ENCODE results near the gene PPP1R12B. TPM values are rescaled to one million over a fixed set of nuclear protein-coding genes. Genes with fewer than 3 reads are reported as not detected.
"Not testable (repeated sequence)": the region's sequence is repeated elsewhere in the genome, so short reads cannot be mapped to it uniquely, and the experiment has no call there.

Gene PPP1R12B
- total RNA-seq, 4 donors from 2014 or later = 20.6 to 120 (median 36.9) TPM

DNA sequence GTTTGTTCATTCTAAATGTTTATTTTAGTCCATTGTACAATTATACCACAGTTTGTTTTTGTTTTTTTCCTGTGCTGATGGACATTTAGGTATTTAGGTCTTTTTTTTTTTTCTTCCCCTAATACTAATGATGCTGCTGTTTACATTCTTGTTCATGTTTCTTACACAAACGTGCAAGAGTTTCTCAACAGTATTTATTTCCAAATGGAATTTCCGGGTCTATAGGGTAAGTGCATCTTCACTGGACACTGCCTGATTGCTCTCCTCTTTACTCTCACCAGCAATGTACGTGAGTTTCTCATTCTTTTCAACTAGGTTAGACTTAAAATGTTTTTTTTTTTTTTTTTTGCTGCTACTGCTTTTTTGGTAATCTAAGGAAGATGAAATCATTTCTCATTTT is 122.7 kb downstream of the PPP1R12B start:
- Histone ChIP-seq H3K4me3 (no peak overlapping the region), H3K36me3 (no peaks in the 10 kb centered on the region), H3K9me3 (no peaks in the 10 kb centered on the region), H3K27me3 (no peaks in the 10 kb centered on the region), H3K27ac (no peak overlapping the region), H3K4me1 (peaks cover 0 to 5% (median 0%) of the 10 kb centered on the region in 3 donors)
- no peak for DNase-seq
- TF ChIP-seq CTCF (IDR thresholded peaks at IDR 0.05) (no peak), POLR2A (IDR thresholded peaks at IDR 0.05) (no peak)
- WGBS, 2 donors = 86 to 89% methylated on average over 3 of the region's 3 CpGs
- intact Hi-C loops (cut with DNase I) = no loop called here

DNA sequence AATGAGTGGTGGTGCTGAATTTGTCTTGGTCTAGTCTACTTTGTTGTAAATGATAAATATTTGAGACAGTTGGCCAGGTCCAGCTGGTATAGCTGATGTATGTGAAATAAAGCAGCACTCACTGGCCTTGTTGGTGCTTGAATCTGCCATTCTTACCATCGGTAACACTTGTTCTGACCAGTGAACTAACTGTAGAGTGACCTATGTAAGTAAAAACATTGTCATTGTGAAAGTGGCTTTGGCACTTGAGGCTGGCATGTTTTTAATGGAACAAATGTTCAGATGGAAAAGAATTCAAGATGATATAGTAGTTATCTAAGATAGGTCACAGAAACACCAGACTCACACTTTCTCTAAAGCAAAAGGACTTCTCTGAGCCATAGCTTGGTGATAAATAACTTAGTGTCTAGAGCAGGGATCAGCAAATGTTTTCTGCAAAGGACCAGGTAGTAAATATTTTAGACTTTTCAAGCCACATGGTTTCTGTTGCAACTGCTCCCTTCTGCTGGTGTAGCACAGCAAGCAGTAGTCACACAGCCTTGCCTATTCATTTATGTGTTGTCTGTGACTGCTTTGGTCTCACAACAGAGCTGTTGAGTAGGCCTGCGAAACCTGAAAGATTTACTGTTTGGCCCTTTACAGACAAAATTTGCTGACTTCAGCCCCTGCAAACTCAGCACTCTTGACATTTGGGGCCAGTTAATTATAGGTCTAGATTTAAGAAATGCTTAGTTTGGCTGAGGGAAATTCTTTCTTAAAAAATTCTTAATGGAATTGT is 124.0 kb downstream of the PPP1R12B start:
- H3K9me3 ChIP-seq; H3K36me3 ChIP-seq; H3K4me1 ChIP-seq; H3K27me3 ChIP-seq; intact Hi-C loops (cut with DNase I); H3K4me3 ChIP-seq; DNase-seq; H3K27ac ChIP-seq: not testable (repeated sequence)
- 42 to 65% methylated on average over 2 of the region's 2 CpGs for WGBS, 2 donors

- H3K27ac ChIP-seq; intact Hi-C loops (cut with DNase I): not testable (repeated sequence)
These were observed 125.0 kb downstream of the PPP1R12B start for GRCh38 chr1:202473266-202474045.

GRCh38 chr1:202479661-202480060 is 131.2 kb downstream of the PPP1R12B start:
- peaks cover 0 to 12% (median 7%) of the 10 kb centered on the region in 3 donors for H3K4me1 ChIP-seq
- intact Hi-C loops (cut with DNase I); H3K27me3 ChIP-seq; H3K36me3 ChIP-seq; DNase-seq; H3K4me3 ChIP-seq; H3K27ac ChIP-seq; H3K9me3 ChIP-seq: not testable (repeated sequence)

More at GRCh38 chr1:202473266-202474045, 125.0 kb downstream of the PPP1R12B start:
- H3K9me3 ChIP-seq, H3K4me1 ChIP-seq, H3K4me3 ChIP-seq, DNase-seq, H3K27me3 ChIP-seq, H3K36me3 ChIP-seq: not testable (repeated sequence)
- WGBS, 2 donors = 67 to 90% methylated on average over 4 of the region's 6 CpGs

DNA sequence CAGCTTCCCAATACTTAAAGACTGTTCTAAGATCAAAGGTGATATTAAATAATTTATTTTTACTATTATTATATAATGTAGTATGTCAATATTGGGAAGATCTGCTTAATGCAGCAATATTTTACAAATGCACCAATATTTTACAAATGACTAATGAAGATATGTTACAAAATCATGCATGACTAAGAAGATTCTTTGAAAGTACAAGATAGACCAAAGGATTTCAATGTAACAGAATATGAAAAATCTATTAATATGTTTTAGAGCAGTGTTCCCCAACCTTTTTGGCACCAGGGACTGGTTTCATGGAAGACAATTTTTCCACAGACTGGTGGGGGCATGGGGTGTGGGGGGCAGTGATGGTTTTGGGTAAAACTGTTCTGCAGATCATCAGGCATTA is 132.1 kb downstream of the PPP1R12B start:
- H3K36me3 ChIP-seq; H3K27ac ChIP-seq; DNase-seq; H3K4me3 ChIP-seq; intact Hi-C loops (cut with DNase I); H3K27me3 ChIP-seq; H3K9me3 ChIP-seq: not testable (repeated sequence)
- peaks cover 3 to 12% (median 7%) of the 10 kb centered on the region in 3 donors for H3K4me1 ChIP-seq

GRCh38 chr1:202483362-202483761 is 134.9 kb downstream of the PPP1R12B start:
- WGBS, 2 donors = 28 to 50% methylated on average over 2 of the region's 2 CpGs
- H3K36me3 ChIP-seq; H3K9me3 ChIP-seq; H3K4me3 ChIP-seq; H3K27me3 ChIP-seq; intact Hi-C loops (cut with DNase I); DNase-seq: not testable (repeated sequence)
- H3K27ac ChIP-seq = peak overlapping the region; percentile 7 to 54 (median 38)
- peaks cover 3 to 12% (median 7%) of the 10 kb centered on the region in 3 donors for H3K4me1 ChIP-seq

GRCh38 chr1:202484032-202484431 is 135.5 kb downstream of the PPP1R12B start:
- DNase-seq; H3K9me3 ChIP-seq; intact Hi-C loops (cut with DNase I); H3K27me3 ChIP-seq; H3K4me3 ChIP-seq; H3K36me3 ChIP-seq: not testable (repeated sequence)
- H3K27ac ChIP-seq = peak overlapping the region in 2 of 4 donors; percentile 47 to 54
- H3K4me1 ChIP-seq = peaks cover 3 to 12% (median 7%) of the 10 kb centered on the region in 3 donors
- WGBS, 2 donors = 62 to 69% methylated on average over 2 of the region's 2 CpGs

DNA sequence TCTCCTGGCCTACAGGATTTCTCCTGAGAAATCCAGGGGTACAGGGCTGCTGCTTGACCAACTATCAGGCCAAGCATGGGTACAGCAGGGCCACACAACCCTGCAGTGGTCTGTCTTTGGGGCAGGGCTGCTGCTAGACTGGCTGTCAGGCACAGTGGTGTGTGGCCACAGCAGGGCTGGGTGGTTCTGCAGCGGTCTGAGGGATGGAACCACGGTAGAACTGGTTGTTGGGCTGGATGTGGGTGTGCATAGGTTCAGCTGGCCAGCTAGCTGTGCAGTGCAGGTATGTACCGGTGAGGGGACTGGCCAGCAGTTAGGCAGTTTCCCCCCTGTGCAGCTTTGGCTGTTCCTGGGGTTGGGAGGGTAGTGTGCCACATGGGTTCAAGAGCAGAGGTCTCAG is 136.3 kb downstream of the PPP1R12B start:
- Histone ChIP-seq H3K36me3 (peaks cover 0 to 11% (median 0%) of the 10 kb centered on the region in 3 donors), H3K4me1 (peaks cover 3 to 12% (median 7%) of the 10 kb centered on the region in 3 donors)
- intact Hi-C loops (cut with DNase I); H3K27ac ChIP-seq; H3K9me3 ChIP-seq; H3K4me3 ChIP-seq; H3K27me3 ChIP-seq; DNase-seq: not testable (repeated sequence)
- WGBS, 2 donors = no CpG with 5 or more reads among the region's 3 CpGs

- H3K27ac ChIP-seq; H3K4me3 ChIP-seq; H3K27me3 ChIP-seq; intact Hi-C loops (cut with DNase I); H3K4me1 ChIP-seq; H3K9me3 ChIP-seq; DNase-seq: not testable (repeated sequence)
- H3K36me3 ChIP-seq = peaks cover 0 to 25% (median 0%) of the 10 kb centered on the region in 3 donors
- WGBS, 2 donors = 75 to 76% methylated on average over 6 of the region's 6 CpGs
These were observed 139.7 kb downstream of the PPP1R12B start for GRCh38 chr1:202488178-202488649.

DNA sequence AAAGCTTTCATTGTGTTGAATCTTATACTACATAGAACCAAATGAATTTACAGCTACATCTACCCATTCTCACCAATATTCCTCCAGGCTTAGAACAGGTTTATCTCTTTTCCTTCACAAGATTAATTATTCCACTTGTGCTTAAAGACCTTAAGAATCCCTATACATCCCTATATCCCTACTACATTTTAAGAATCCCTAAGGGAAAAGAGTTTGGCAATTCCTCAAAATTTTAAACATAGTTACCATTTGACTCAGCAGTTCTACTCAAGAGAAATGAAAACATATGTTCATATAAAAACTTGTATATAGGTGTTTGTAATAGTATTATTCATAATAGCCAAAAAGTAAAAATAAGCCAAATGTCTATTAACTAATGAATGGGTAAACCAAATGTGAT is 140.6 kb downstream of the PPP1R12B start:
- H3K4me1 ChIP-seq; H3K27me3 ChIP-seq; H3K9me3 ChIP-seq; intact Hi-C loops (cut with DNase I); DNase-seq; H3K4me3 ChIP-seq; H3K27ac ChIP-seq: not testable (repeated sequence)
- H3K36me3 ChIP-seq = peaks cover 0 to 34% (median 0%) of the 10 kb centered on the region in 3 donors

DNA sequence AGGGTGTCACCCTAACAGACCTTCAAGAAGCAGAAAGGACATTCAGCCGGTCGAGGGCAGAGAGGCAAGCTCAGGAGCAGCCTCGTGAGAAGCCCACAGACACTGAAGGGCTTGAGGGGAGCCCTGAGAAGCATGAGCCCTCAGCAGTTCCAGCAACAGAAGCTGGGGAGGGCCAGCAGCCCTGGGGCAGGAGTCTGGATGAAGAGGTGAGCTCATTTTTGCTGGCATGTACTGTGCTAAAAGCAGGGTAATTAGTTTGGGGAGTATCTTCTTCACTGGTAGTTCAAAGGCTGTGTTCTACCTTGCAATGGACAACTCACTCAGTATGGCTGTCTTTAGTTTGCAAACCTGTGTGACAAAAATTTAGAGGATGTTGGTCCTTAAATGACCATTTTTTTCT is 144.6 kb downstream of the PPP1R12B start:
- not testable (repeated sequence) for H3K9me3 ChIP-seq, H3K4me1 ChIP-seq, H3K27me3 ChIP-seq, DNase-seq, H3K27ac ChIP-seq, H3K4me3 ChIP-seq
- peaks cover 6 to 66% (median 9%) of the 10 kb centered on the region in 3 donors for H3K36me3 ChIP-seq
- intact Hi-C loops (cut with DNase I) = loop anchor here (10.0 kb wide), 1 partner anchor 102 kb away; no protein-coding TSS in a partner anchor
- WGBS, 2 donors = no CpG with 5 or more reads among the region's 3 CpGs
